GM23338 (cell line): ENCODE measurements around the gene ADAMTS5. TPM values are rescaled to one million over a fixed set of nuclear protein-coding genes. Genes with fewer than 3 reads are reported as not detected.

Experiments used
- ATAC-seq: fragments of 200-7000 bp; cut with Tn5 transposase; 3 replicates; pipeline ENCODE4 v1.9.1; 2020
- DNase-seq: peaks from one replicate; pipeline ENCODE4 v3.0.0-alpha.2; 2015; ENCODE audit warnings: low spot score
- H2AFZ ChIP-seq: fragments of 200-600 bp; sonication (generic); 2 replicates; pipeline ENCODE4 v1.8.0; 2016; ENCODE audit warnings: antibody characterized with exemption, mild to moderate bottlenecking, moderate library complexity
- H3F3A ChIP-seq: fragments of 200-600 bp; sonication (generic); replicated peaks from 2 replicates; pipeline ENCODE4 v1.8.0; 2017; ENCODE audit warnings: antibody characterized with exemption, mixed run types, low read depth
- H3K27ac ChIP-seq: fragments of 200-600 bp; sonication (generic); 2 replicates; pipeline ENCODE4 v1.6.1; 2016; ENCODE audit warnings: low read depth
- H3K27me3 ChIP-seq: fragments of 200-600 bp; sonication (generic); 2 replicates; pipeline ENCODE4 v1.8.0; 2016; ENCODE audit warnings: mild to moderate bottlenecking, mixed run types, moderate library complexity; ENCODE audit not compliant: insufficient read depth
- H3K36me3 ChIP-seq: fragments of 200-600 bp; sonication (generic); 2 replicates; pipeline ENCODE4 v1.8.0; 2016; ENCODE audit warnings: mild to moderate bottlenecking; ENCODE audit not compliant: insufficient read depth
- H3K4me1 ChIP-seq: fragments of 200-600 bp; sonication (generic); 2 replicates; pipeline ENCODE4 v1.8.0; 2016; ENCODE audit warnings: mild to moderate bottlenecking, moderate library complexity; ENCODE audit not compliant: insufficient read depth
- H3K4me2 ChIP-seq: fragments of 200-600 bp; sonication (generic); 2 replicates; pipeline ENCODE4 v1.7.1; 2017; ENCODE audit warnings: mixed run types
- H3K4me3 ChIP-seq: fragments of 200-600 bp; sonication (generic); 2 replicates; pipeline ENCODE4 v1.6.1; 2016; ENCODE audit warnings: mixed run types
- H3K79me2 ChIP-seq: fragments of 200-600 bp; sonication (generic); replicated peaks from 2 replicates; pipeline ENCODE4 v1.8.0; 2017; ENCODE audit warnings: mild to moderate bottlenecking; ENCODE audit not compliant: insufficient read depth
- H3K9me2 ChIP-seq: fragments of 200-600 bp; sonication (generic); 2 replicates; pipeline ENCODE4 v1.8.0; 2017; ENCODE audit not compliant: insufficient read depth
- H4K20me1 ChIP-seq: fragments of 200-600 bp; sonication (generic); replicated peaks from 2 replicates; pipeline ENCODE4 v1.8.0; 2017; ENCODE audit warnings: mild to moderate bottlenecking; ENCODE audit not compliant: insufficient read depth
- H3K27ac Mint-ChIP-seq: 2 replicates; pipeline ENCODE4 v1.8.0; 2020; ENCODE audit warnings: inconsistent platforms, mild to moderate bottlenecking, moderate library complexity, mixed read lengths
- H3K27me3 Mint-ChIP-seq: 3 replicates; pipeline ENCODE4 v1.8.0; 2022; ENCODE audit warnings: low read depth, mild to moderate bottlenecking, moderate library complexity, mixed read lengths, inconsistent platforms; ENCODE audit not compliant: insufficient read depth, poor library complexity
- H3K36me3 Mint-ChIP-seq: 3 replicates; pipeline ENCODE4 v1.8.0; 2021; ENCODE audit warnings: low read depth, mild to moderate bottlenecking, inconsistent platforms, moderate library complexity, mixed read lengths
- H3K4me1 Mint-ChIP-seq: 3 replicates; pipeline ENCODE4 v1.8.0; 2020; ENCODE audit warnings: mild to moderate bottlenecking, inconsistent platforms, mixed read lengths
- H3K4me3 Mint-ChIP-seq: 3 replicates; pipeline ENCODE4 v1.8.0; 2021; ENCODE audit warnings: moderate library complexity, mild to moderate bottlenecking, inconsistent platforms, mixed read lengths
- H3K9me3 Mint-ChIP-seq: 3 replicates; pipeline ENCODE4 v1.8.0; 2020; ENCODE audit warnings: moderate library complexity, mild to moderate bottlenecking, inconsistent platforms, mixed read lengths
- CREB1 ChIP-seq: fragments of 250-450 bp; sonication (Bioruptor Pico); IDR thresholded peaks from 2 replicates; pipeline ENCODE4 v1.5.0; 2020; ENCODE audit warnings: low read depth, mild to moderate bottlenecking, moderate library complexity
- CTCF ChIP-seq, 2 experiments: fragments of 200-600 bp in 1 of 2; sonication (generic) in 1 of 2; conservative IDR thresholded peaks; 2 replicates each; pipeline versions ENCODE4 v1.5.1 to v1.6.1; 2016 to 2017; ENCODE audit warnings: antibody characterized with exemption in 2 of 2, low read depth in 2 of 2, mild to moderate bottlenecking in 2 of 2, moderate library complexity in 1 of 2
- ETS1 ChIP-seq: IDR thresholded peaks from 2 replicates; pipeline ENCODE4 v1.6.1; 2016; ENCODE audit warnings: antibody characterized with exemption
- EZH2 ChIP-seq: fragments of 200-600 bp; sonication (generic); IDR thresholded peaks from one replicate; pipeline ENCODE4 v1.8.0; 2017; ENCODE audit warnings: antibody characterized with exemption, mild to moderate bottlenecking, low read depth; ENCODE audit not compliant: unreplicated experiment
- EZH2phosphoT487 ChIP-seq: fragments of 200-600 bp; sonication (generic); IDR thresholded peaks from one replicate; pipeline ENCODE4 v1.8.1; 2018; ENCODE audit warnings: antibody characterized with exemption; ENCODE audit not compliant: unreplicated experiment
- JUNB ChIP-seq: IDR thresholded peaks from one replicate; pipeline ENCODE4 v1.6.1; 2016; ENCODE audit warnings: antibody characterized with exemption; ENCODE audit not compliant: unreplicated experiment
- NANOG ChIP-seq: IDR thresholded peaks from 2 replicates; pipeline ENCODE4 v1.6.1; 2016; ENCODE audit warnings: antibody characterized with exemption, borderline replicate concordance
- POLR2AphosphoS5 ChIP-seq: IDR thresholded peaks from 2 replicates; pipeline ENCODE4 v1.6.1; 2016; ENCODE audit warnings: antibody characterized with exemption, low read depth
- REST ChIP-seq: IDR thresholded peaks from one replicate; pipeline ENCODE4 v1.6.1; 2018; ENCODE audit warnings: antibody characterized with exemption; ENCODE audit not compliant: unreplicated experiment
- STAT1 ChIP-seq: IDR thresholded peaks from one replicate; pipeline ENCODE4 v1.6.1; 2016; ENCODE audit warnings: antibody characterized with exemption; ENCODE audit not compliant: unreplicated experiment
- ZNF114 ChIP-seq: fragments of 250-450 bp; sonication (Bioruptor Pico); IDR thresholded peaks from 2 replicates; pipeline ENCODE4 v1.5.0; 2020; ENCODE audit warnings: mild to moderate bottlenecking, moderate library complexity
- ZNF331 ChIP-seq: fragments of 250-450 bp; sonication (Bioruptor Pico); IDR thresholded peaks from 2 replicates; pipeline ENCODE4 v1.5.0; 2020; ENCODE audit warnings: low read depth, mild to moderate bottlenecking, moderate library complexity
- ZNF462 ChIP-seq: fragments of 250-450 bp; sonication (Bioruptor Pico); IDR thresholded peaks from 2 replicates; pipeline ENCODE4 v1.5.0; 2020; ENCODE audit warnings: mild to moderate bottlenecking, moderate library complexity
- polyA plus RNA-seq: library from polyadenylated mRNA; unstranded; fragments of >200 nt; fragmentation: Nextera tagmentation; extraction: Ambion mirVana; gene quantifications from 2 replicates; pipeline ENCODE4 v1.2.1, GENCODE V29; 2016
- total RNA-seq: library from RNA; depleted of rRNA; stranded (reverse); fragments of >200 nt; shearing (Covaris generic); gene quantifications from 2 replicates; pipeline ENCODE4 v1.2.3, GENCODE V29; 2014

Gene ADAMTS5
- total and polyA plus RNA-seq, 2 experiments from 2014 or later, result 0.21 to 0.32 TPM

- Histone ChIP-seq H3K4me1 (no peaks in the 10 kb centered on the region; the same call in 1 of the 2 replicates), H2AFZ (peak overlapping the region; percentile 21), H3F3A (no peaks in the 10 kb centered on the region), H3K36me3 (no peaks in the 10 kb centered on the region), H3K79me2 (no peaks in the 10 kb centered on the region), H4K20me1 (no peaks in the 10 kb centered on the region), H3K4me2 (no peak overlapping the region), H3K9me2 (no peaks in the 10 kb centered on the region; the same call in 1 of the 2 replicates), H3K27ac (no peak overlapping the region), H3K4me3 (no peak overlapping the region), H3K27me3 (peaks cover 33% of the 10 kb centered on the region)
- H3K4me3 Mint-ChIP-seq, result no peak overlapping the region
- no peaks in the 10 kb centered on the region for H3K9me3 Mint-ChIP-seq
- no peak for DNase-seq
- TF ChIP-seq REST (no peak), EZH2phosphoT487 (no peak), ETS1 (no peak), CREB1 (CRISPR knock-in tag) (no peak), CTCF (conservative IDR thresholded peaks at IDR 0.05; ENCODE audit: low read depth in 2 of 2) (no peak), ZNF331 (CRISPR knock-in tag) (no peak), STAT1 (no peak), POLR2AphosphoS5 (no peak), JUNB (no peak), ZNF114 (CRISPR knock-in tag) (no peak), NANOG (no peak), EZH2 (no peak), ZNF462 (CRISPR knock-in tag) (no peak)
- H3K27me3 Mint-ChIP-seq, result peaks cover 23% of the 10 kb centered on the region
- no peak for ATAC-seq
- H3K36me3 Mint-ChIP-seq, result no peaks in the 10 kb centered on the region
- H3K4me1 Mint-ChIP-seq, result peaks cover 6% of the 10 kb centered on the region; the same call in 2 of the 3 replicates
- no peak overlapping the region for H3K27ac Mint-ChIP-seq
Observed at GRCh38 chr21:26972192-26972591, 5.3 kb upstream of the ADAMTS5 start.
